H1 (cell line): Measurements from ENCODE around the gene DEPP1. TPM values are rescaled to one million over a fixed set of nuclear protein-coding genes. Genes with fewer than 3 reads are reported as not detected.

ENCODE experiments used
- GTF2F1 ChIP-seq: IDR thresholded peaks from 2 replicates; pipeline ENCODE4 v1.6.1; 2012; ENCODE audit warnings: low read depth, low read length, improper control_type of control experiment, borderline replicate concordance
- HDAC2 ChIP-seq, 2 experiments: fragments of 300-600 bp in 1 of 2; sonication (generic) in 1 of 2; IDR thresholded peaks; 2 replicates each; pipeline ENCODE4 v1.6.1; 2011 to 2012; ENCODE audit warnings: low read depth in 2 of 2, low read length in 2 of 2, mild to moderate bottlenecking in 2 of 2, moderate library complexity in 2 of 2, borderline replicate concordance in 1 of 2, inconsistent platforms in 1 of 2
- polyA plus RNA-seq, 7 experiments: library from polyadenylated mRNA; depleted of rRNA in 3 of 7; stranded (reverse) in 5 of 7; unstranded in 2 of 7; fragments of >200 nt in 5 of 7; fragments of 200-250 nt in 2 of 7; gene quantifications; 1 replicate in 5 of 7; 2 replicates in 1 of 7; 4 replicates in 1 of 7; pipeline versions ENCODE4 v1.2.1 to v1.2.3, GENCODE V29; 2011 to 2013; ENCODE audit warnings: missing spikeins in 2 of 7, mixed read lengths in 2 of 7
- total RNA-seq: library from RNA; stranded (reverse); fragmentation: NEBNext Ultra II Directional; extraction: Animal tissue kit (Norgen Biotek cat#: 25700); gene quantifications from 2 replicates; pipeline ENCODE4 v1.2.1, GENCODE V29; 2021

Gene DEPP1
- total and polyA plus RNA-seq, 2 of the 8 experiments (the other 6 are each of a cell fraction or from before 2014, with no cell fraction given), result 0.67 to 4.5 TPM

DNA sequence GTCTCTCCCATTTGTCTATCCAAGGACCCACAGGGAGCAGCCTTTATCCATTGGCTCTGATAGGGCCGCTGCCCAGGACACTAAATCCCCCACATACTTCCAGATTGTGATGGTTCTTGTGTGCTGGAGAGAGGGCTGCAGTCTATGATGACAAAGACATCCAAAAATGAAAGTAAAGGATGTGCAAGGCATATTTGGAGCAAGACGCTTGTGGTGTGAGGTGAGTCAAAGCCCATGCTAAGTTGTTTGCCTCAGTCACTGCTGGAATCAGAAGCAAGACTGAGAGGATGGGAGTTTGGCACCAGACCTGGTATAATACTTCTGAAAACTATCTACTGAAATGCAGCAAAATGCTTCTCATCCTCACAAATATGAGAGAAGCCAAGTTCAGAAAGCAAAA, 44.8 kb upstream of the DEPP1 start (continued):
- TF ChIP-seq GTF2F1, result no peak
- no peak for TF ChIP-seq HDAC2 (IDR thresholded peaks at IDR 0.05; ENCODE audit: borderline replicate concordance in 1 of 2, low read depth in 2 of 2, low read length in 2 of 2)
- TF ChIP-seq, all 59 proteins: peak for 0
